Osteoblast (primary cell): ENCODE measurements around the gene STAT4. TPM values are rescaled to one million over a fixed set of nuclear protein-coding genes. Genes with fewer than 3 reads are reported as not detected.
A peak's percentile ranks its signal among the peaks of the same experiment; 100 is the strongest.
"Not testable (repeated sequence)": the region's sequence is repeated elsewhere in the genome, so short reads cannot be mapped to it uniquely, and the experiment has no call there.

Experiments used
- DNase-seq: peaks from one replicate; pipeline ENCODE4 v3.0.0; 2011; ENCODE audit warnings: low spot score, mixed read lengths; ENCODE audit not compliant: insufficient read length; ENCODE audit errors: missing footprints
- H2AFZ ChIP-seq: 2 replicates; pipeline ENCODE4 v1.6.0; 2011; ENCODE audit warnings: mild to moderate bottlenecking, low read length
- H3K27ac ChIP-seq: 2 replicates; pipeline ENCODE4 v1.5.1; 2011; ENCODE audit warnings: mild to moderate bottlenecking, low read depth, low read length, moderate library complexity
- H3K27me3 ChIP-seq: 2 replicates; pipeline ENCODE4 v1.6.0; 2012; ENCODE audit warnings: mild to moderate bottlenecking, control low read depth, inconsistent platforms, low read length, moderate library complexity; ENCODE audit not compliant: insufficient read depth
- H3K36me3 ChIP-seq: 2 replicates; pipeline ENCODE4 v1.5.1; 2011; ENCODE audit warnings: mild to moderate bottlenecking, low read length, control low read depth, moderate library complexity; ENCODE audit not compliant: insufficient read depth
- H3K4me1 ChIP-seq: 2 replicates; pipeline ENCODE4 v1.5.1; 2011; ENCODE audit warnings: mild to moderate bottlenecking, low read length, control low read depth, moderate library complexity; ENCODE audit not compliant: insufficient read depth
- H3K4me2 ChIP-seq: 2 replicates; pipeline ENCODE4 v1.6.0; 2011; ENCODE audit warnings: mild to moderate bottlenecking, low read length; ENCODE audit not compliant: insufficient read depth
- H3K4me3 ChIP-seq: fragments of 200-600 bp; sonication (generic); 3 replicates; pipeline ENCODE4 v1.5.1; 2012; ENCODE audit warnings: mild to moderate bottlenecking, low read length, inconsistent platforms; ENCODE audit not compliant: insufficient read depth
- H3K79me2 ChIP-seq: 2 replicates; pipeline ENCODE4 v1.6.0; 2012; ENCODE audit warnings: mild to moderate bottlenecking, low read length, control low read depth, inconsistent platforms; ENCODE audit not compliant: insufficient read depth
- H3K9me3 ChIP-seq: 2 replicates; pipeline ENCODE4 v1.5.1; 2011; ENCODE audit warnings: low read depth, low read length, control low read depth
- H4K20me1 ChIP-seq: 2 replicates; pipeline ENCODE4 v1.6.0; 2012; ENCODE audit warnings: mild to moderate bottlenecking, low read length, control low read depth; ENCODE audit not compliant: insufficient read depth
- total RNA-seq: library from RNA; depleted of rRNA; stranded (reverse); fragments of >200 nt; gene quantifications from 2 replicates; pipeline ENCODE4 v1.2.3, GENCODE V29; 2012
- TF ChIP-seq, protein P1 (sequence below): IDR thresholded peaks from 2 replicates; pipeline ENCODE4 v1.5.1; 2011; ENCODE audit warnings: mild to moderate bottlenecking, low read depth, low read length, moderate library complexity; ENCODE audit errors: extremely low read depth

The STAT4 gene
- total RNA-seq, 1 donor = 16.6 TPM

DNA sequence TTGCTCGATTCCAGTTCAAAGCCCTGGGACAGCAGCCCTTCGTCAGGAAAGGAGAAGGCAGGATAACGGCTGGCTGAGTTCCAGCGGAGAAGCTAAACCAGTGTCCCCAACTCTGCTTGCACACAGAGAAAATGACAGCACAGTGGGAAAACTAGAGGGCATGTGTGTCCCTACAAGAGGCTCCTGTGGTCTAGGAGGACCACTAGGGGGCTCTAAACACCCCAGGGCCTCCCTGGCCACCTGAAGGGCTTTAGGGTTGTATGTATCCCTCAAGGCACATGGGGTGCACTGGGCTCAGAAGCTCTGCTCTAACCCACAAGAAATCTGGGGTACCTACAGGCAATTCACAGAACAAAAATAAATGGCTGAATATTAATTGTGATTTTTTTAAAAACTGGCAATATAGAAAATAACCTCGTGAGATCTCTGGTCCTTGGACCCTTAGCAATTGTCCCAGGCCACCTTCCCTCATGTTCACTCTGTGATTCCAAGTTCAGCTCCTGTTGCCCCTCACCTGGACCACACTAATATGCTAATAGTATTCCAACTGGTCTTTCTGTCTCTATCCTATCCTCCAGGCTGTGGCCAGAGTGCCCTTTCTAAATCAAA is 154.4 kb downstream of the STAT4 start:
- H3K36me3 ChIP-seq = peaks cover 96% of the 10 kb centered on the region
- no peak overlapping the region for H2AFZ ChIP-seq
- peak; percentile 91 for DNase-seq
- H4K20me1 ChIP-seq = peaks cover 10% of the 10 kb centered on the region
- H3K4me2 ChIP-seq = no peak overlapping the region
- no peak overlapping the region for H3K27ac ChIP-seq
- H3K9me3 ChIP-seq = no peaks in the 10 kb centered on the region
- TF ChIP-seq, protein P1, sequence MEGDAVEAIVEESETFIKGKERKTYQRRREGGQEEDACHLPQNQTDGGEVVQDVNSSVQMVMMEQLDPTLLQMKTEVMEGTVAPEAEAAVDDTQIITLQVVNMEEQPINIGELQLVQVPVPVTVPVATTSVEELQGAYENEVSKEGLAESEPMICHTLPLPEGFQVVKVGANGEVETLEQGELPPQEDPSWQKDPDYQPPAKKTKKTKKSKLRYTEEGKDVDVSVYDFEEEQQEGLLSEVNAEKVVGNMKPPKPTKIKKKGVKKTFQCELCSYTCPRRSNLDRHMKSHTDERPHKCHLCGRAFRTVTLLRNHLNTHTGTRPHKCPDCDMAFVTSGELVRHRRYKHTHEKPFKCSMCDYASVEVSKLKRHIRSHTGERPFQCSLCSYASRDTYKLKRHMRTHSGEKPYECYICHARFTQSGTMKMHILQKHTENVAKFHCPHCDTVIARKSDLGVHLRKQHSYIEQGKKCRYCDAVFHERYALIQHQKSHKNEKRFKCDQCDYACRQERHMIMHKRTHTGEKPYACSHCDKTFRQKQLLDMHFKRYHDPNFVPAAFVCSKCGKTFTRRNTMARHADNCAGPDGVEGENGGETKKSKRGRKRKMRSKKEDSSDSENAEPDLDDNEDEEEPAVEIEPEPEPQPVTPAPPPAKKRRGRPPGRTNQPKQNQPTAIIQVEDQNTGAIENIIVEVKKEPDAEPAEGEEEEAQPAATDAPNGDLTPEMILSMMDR = peak; percentile 75
- no peak overlapping the region for H3K4me3 ChIP-seq
- H3K79me2 ChIP-seq = peaks cover 11% of the 10 kb centered on the region
- H3K27me3 ChIP-seq = no peaks in the 10 kb centered on the region
- H3K4me1 ChIP-seq = peaks cover 6% of the 10 kb centered on the region

DNA sequence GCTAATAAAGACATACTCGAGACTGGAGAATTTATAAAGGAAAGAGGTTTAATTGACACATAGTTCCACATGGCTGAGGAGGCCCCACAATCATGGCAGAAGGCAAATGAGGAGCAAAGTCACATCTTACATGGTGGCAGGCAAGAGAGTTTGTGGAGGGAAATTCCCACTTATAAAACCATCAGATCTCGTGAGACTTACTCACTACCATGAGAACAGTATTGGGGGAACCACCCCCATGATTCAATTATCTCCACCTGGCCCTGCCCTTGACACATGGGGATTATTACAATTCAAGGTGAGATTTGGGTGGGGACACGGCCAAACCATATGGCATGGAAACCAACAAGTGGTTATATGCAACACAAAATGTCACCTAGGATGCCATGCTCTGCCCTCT is 155.5 kb downstream of the STAT4 start:
- Histone ChIP-seq H3K36me3 (peaks cover 96% of the 10 kb centered on the region), H4K20me1 (peaks cover 13% of the 10 kb centered on the region), H3K79me2 (peaks cover 11% of the 10 kb centered on the region)
- H3K4me1 ChIP-seq, H2AFZ ChIP-seq, H3K27me3 ChIP-seq, H3K4me2 ChIP-seq, H3K4me3 ChIP-seq, DNase-seq, H3K27ac ChIP-seq, H3K9me3 ChIP-seq: not testable (repeated sequence)

DNA sequence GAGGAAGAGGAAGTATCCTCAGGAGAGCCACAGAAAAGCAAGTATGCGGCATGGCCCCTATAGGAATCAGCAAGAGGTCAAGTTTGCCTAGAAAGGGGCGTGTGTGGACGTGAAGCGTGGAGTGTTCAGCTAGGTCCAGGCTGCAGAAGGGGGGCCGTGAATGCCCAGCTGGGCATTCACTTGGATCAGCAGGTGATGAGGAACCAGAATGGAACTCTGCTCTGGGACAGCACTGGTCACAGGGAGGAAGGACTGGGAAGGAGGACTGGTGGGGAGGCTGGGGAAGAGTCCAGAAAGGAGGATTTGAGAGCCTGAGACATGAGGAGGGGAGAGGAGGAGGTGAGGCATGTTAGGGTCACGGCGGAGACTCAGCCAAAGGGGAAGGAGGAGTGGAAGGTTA is 156.6 kb downstream of the STAT4 start:
- H3K4me3 ChIP-seq = no peak overlapping the region
- peaks cover 96% of the 10 kb centered on the region for H3K36me3 ChIP-seq
- H3K4me2 ChIP-seq = no peak overlapping the region
- no peak for DNase-seq
- H3K4me1 ChIP-seq = no peaks in the 10 kb centered on the region
- no peak overlapping the region for H3K27ac ChIP-seq
- peaks cover 13% of the 10 kb centered on the region for H4K20me1 ChIP-seq
- peaks cover 11% of the 10 kb centered on the region for H3K79me2 ChIP-seq
- H2AFZ ChIP-seq = no peak overlapping the region
- H3K9me3 ChIP-seq = no peaks in the 10 kb centered on the region
- TF ChIP-seq, protein P1 = no peak
- H3K27me3 ChIP-seq = no peaks in the 10 kb centered on the region

DNA sequence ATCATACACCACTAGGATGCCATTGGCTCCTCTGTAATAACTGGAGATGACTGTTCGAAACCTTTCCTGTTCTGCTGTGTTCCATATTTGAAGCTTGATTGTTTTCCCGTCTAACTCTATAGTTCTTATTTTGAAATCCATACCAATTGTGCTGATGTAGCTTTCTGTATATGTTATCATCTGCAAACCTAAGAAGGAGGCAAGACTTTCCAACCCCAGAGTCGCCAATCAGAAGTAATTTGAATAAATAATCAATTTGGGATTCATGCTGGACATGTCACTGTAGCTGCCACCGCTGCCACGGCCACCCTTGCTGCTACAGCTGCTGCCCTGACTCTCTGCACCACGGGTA is 157.5 kb downstream of the STAT4 start:
- no peak overlapping the region for H3K4me2 ChIP-seq
- H3K4me1 ChIP-seq = no peaks in the 10 kb centered on the region

More for the DNA sequence above, 157.5 kb downstream of the STAT4 start:
- H3K36me3 ChIP-seq = peaks cover 96% of the 10 kb centered on the region
- H2AFZ ChIP-seq = no peak overlapping the region
- H3K27me3 ChIP-seq = no peaks in the 10 kb centered on the region
- no peaks in the 10 kb centered on the region for H3K9me3 ChIP-seq
- DNase-seq = no peak
- TF ChIP-seq, protein P1 = no peak
- peaks cover 11% of the 10 kb centered on the region for H3K79me2 ChIP-seq
- peaks cover 16% of the 10 kb centered on the region for H4K20me1 ChIP-seq
- H3K27ac ChIP-seq = no peak overlapping the region
- H3K4me3 ChIP-seq = no peak overlapping the region
